Astrocyte (in vitro differentiated cells and primary cell): Measurements from ENCODE around the gene MUS81. TPM values are rescaled to one million over a fixed set of nuclear protein-coding genes. Genes with fewer than 3 reads are reported as not detected.
A peak's percentile ranks its signal among the peaks of the same experiment; 100 is the strongest.

Source experiments
- DNase-seq: peaks from one replicate; pipeline ENCODE4 v3.0.0-alpha.2; 2010; ENCODE audit warnings: low read depth
- FAIRE-seq: peaks from 2 replicates; lab custom pipeline; 2011; peaks lifted over from hg19 to GRCh38; lab: Jason Lieb, UNC
- H2AFZ ChIP-seq: 2 replicates; pipeline ENCODE4 v1.6.0; 2012; ENCODE audit warnings: low read depth, low read length, inconsistent platforms
- H3K27ac ChIP-seq: 2 replicates; pipeline ENCODE4 v1.5.1; 2011; ENCODE audit warnings: low read depth, low read length, inconsistent platforms
- H3K27me3 ChIP-seq: 2 replicates; pipeline ENCODE4 v1.6.0; 2011; ENCODE audit warnings: low read length, inconsistent platforms; ENCODE audit not compliant: insufficient read depth
- H3K36me3 ChIP-seq: 2 replicates; pipeline ENCODE4 v1.5.1; 2011; ENCODE audit warnings: low read length, inconsistent platforms; ENCODE audit not compliant: insufficient read depth
- H3K4me1 ChIP-seq: 2 replicates; pipeline ENCODE4 v1.5.1; 2011; ENCODE audit warnings: low read length, inconsistent platforms; ENCODE audit not compliant: insufficient read depth
- H3K4me2 ChIP-seq: 2 replicates; pipeline ENCODE4 v1.6.0; 2012; ENCODE audit warnings: low read length, inconsistent platforms
- H3K4me3 ChIP-seq: 2 replicates; pipeline ENCODE4 v1.5.1; 2011; ENCODE audit warnings: low read depth, mild to moderate bottlenecking, low read length, inconsistent platforms; ENCODE audit not compliant: insufficient read depth
- H3K79me2 ChIP-seq: 2 replicates; pipeline ENCODE4 v1.6.0; 2012; ENCODE audit warnings: mild to moderate bottlenecking, low read length, inconsistent platforms; ENCODE audit not compliant: insufficient read depth
- H3K9ac ChIP-seq: 2 replicates; pipeline ENCODE4 v1.6.0; 2012; ENCODE audit warnings: mild to moderate bottlenecking, low read length, inconsistent platforms
- H3K9me3 ChIP-seq: 2 replicates; pipeline ENCODE4 v1.5.1; 2012; ENCODE audit warnings: low read depth, mild to moderate bottlenecking, low read length, inconsistent platforms; ENCODE audit not compliant: insufficient read depth
- H4K20me1 ChIP-seq: 2 replicates; pipeline ENCODE4 v1.6.0; 2012; ENCODE audit warnings: low read length, inconsistent platforms; ENCODE audit not compliant: insufficient read depth
- H3K27ac Mint-ChIP-seq: one replicate; pipeline ENCODE4 v1.8.0; 2021; ENCODE audit warnings: mild to moderate bottlenecking, mixed read lengths; ENCODE audit not compliant: unreplicated experiment
- H3K27me3 Mint-ChIP-seq: one replicate; pipeline ENCODE4 v1.8.0; 2021; ENCODE audit warnings: low read depth, mixed read lengths; ENCODE audit not compliant: unreplicated experiment
- H3K36me3 Mint-ChIP-seq: one replicate; pipeline ENCODE4 v1.8.0; 2021; ENCODE audit warnings: low read depth, mixed read lengths; ENCODE audit not compliant: unreplicated experiment
- H3K4me1 Mint-ChIP-seq: one replicate; pipeline ENCODE4 v1.8.0; 2021; ENCODE audit warnings: low read depth, mixed read lengths; ENCODE audit not compliant: unreplicated experiment
- H3K4me3 Mint-ChIP-seq: one replicate; pipeline ENCODE4 v1.8.0; 2021; ENCODE audit warnings: mild to moderate bottlenecking, moderate library complexity, mixed read lengths; ENCODE audit not compliant: unreplicated experiment
- H3K9me3 Mint-ChIP-seq: one replicate; pipeline ENCODE4 v1.8.0; 2021; ENCODE audit warnings: mild to moderate bottlenecking, mixed read lengths; ENCODE audit not compliant: unreplicated experiment
- EZH2 ChIP-seq: IDR thresholded peaks from 2 replicates; pipeline ENCODE4 v1.6.1; 2012; ENCODE audit warnings: mild to moderate bottlenecking, low read length, inconsistent platforms; ENCODE audit not compliant: insufficient read depth
- total RNA-seq: library from RNA; stranded (reverse); gene quantifications from 2 replicates; pipeline ENCODE4 v1.2.1, GENCODE V29; 2021
- TF ChIP-seq, protein P1 (sequence below): IDR thresholded peaks from 2 replicates; pipeline ENCODE4 v1.5.1; 2011; ENCODE audit warnings: low read depth, mild to moderate bottlenecking, inconsistent platforms, low read length, moderate library complexity; ENCODE audit not compliant: insufficient read depth

Gene MUS81
- total RNA-seq, 1 donor from 2014 or later, result 59.9 TPM

DNA sequence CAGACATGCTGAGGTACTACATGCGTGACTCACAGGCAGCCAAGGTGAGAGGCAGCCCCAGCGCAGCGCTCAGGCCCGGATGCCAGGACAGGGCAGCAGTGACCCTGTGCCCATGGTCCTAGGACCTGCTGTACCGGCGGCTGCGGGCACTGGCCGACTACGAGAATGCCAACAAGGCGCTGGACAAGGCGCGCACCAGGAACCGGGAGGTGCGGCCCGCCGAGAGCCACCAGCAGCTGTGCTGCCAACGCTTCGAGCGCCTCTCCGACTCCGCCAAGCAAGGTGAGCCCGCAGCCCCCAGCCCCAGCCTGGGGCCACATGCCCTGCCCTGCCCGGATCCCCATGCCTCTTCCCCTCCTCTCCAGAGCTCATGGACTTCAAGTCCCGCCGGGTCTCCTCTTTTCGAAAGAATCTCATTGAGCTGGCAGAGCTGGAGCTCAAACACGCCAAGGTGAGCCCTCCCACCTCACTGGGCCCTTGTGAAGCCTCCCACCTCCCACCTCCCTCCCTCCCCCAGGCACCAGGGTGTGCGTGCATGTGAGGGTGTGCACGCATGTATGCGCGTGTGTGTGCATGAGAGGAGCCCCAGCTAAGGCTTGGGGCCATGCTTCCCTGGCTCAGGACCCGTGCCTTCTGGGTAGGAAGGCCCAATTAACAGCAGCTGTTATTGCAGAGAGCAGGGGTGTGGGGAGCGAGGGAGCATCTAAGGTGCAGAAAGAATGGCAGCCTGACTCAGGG, 7.6 kb upstream of the MUS81 start:
- Mint-ChIP-seq H3K27ac (peak overlapping the region; percentile 88), H3K36me3 (peaks cover 43% of the 10 kb centered on the region), H3K9me3 (no peaks in the 10 kb centered on the region), H3K27me3 (peaks cover 4% of the 10 kb centered on the region), H3K4me3 (peak overlapping the region; percentile 20), H3K4me1 (peaks cover 44% of the 10 kb centered on the region)
- FAIRE-seq (no peak), DNase-seq (no peak)
- H3K4me3 ChIP-seq, result no peak overlapping the region
- no peak for TF ChIP-seq EZH2
- TF ChIP-seq, protein P1, sequence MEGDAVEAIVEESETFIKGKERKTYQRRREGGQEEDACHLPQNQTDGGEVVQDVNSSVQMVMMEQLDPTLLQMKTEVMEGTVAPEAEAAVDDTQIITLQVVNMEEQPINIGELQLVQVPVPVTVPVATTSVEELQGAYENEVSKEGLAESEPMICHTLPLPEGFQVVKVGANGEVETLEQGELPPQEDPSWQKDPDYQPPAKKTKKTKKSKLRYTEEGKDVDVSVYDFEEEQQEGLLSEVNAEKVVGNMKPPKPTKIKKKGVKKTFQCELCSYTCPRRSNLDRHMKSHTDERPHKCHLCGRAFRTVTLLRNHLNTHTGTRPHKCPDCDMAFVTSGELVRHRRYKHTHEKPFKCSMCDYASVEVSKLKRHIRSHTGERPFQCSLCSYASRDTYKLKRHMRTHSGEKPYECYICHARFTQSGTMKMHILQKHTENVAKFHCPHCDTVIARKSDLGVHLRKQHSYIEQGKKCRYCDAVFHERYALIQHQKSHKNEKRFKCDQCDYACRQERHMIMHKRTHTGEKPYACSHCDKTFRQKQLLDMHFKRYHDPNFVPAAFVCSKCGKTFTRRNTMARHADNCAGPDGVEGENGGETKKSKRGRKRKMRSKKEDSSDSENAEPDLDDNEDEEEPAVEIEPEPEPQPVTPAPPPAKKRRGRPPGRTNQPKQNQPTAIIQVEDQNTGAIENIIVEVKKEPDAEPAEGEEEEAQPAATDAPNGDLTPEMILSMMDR, result no peak
- no peak overlapping the region for H3K9ac ChIP-seq
- H3K27ac ChIP-seq, result no peak overlapping the region
- H3K4me2 ChIP-seq, result no peak overlapping the region
- no peaks in the 10 kb centered on the region for H3K9me3 ChIP-seq
- H3K36me3 ChIP-seq, result peaks cover 37% of the 10 kb centered on the region
- H3K79me2 ChIP-seq, result peaks cover 48% of the 10 kb centered on the region
- no peaks in the 10 kb centered on the region for H3K27me3 ChIP-seq
- no peak overlapping the region for H2AFZ ChIP-seq
- peaks cover 13% of the 10 kb centered on the region for H3K4me1 ChIP-seq
- H4K20me1 ChIP-seq, result peaks cover 72% of the 10 kb centered on the region

DNA sequence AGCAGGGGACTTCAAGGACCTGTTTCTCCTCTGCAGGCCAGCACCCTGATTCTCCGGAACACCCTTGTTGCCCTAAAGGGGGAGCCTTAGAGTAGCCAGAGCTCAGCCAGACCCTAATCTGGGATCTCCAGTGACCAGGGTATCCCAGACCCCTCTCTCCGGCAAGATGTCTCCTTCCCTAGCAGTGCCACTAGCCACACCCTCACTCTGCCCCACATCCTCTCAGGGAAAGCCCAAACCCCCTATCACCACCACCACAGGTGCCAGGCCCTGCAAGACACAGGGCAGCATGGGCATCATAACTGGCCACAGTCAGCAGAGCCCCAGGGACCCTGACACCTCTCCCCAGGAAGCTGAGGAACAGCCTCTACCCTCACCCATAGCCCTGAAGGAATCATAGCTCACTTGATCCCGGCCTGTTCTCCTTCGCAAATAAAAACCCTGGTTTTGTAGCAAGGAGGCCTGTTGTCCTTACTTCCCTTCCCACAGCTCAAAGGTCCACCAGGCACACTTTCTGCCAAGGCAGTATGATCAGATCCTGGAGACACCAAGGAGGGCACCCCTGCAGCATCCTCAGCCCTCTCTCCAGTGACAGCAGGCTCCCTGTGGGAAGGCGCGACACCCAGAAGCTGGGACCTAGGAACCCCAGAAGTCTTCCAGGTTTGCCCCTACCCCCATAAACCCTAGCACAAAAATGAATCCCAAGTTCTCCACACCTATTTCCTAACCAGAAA, 6.8 kb upstream of the MUS81 start:
- Mint-ChIP-seq H3K27ac (peak overlapping the region; percentile 73), H3K9me3 (no peaks in the 10 kb centered on the region), H3K4me3 (peak overlapping the region; percentile 82), H3K36me3 (peaks cover 43% of the 10 kb centered on the region), H3K27me3 (no peaks in the 10 kb centered on the region), H3K4me1 (peaks cover 44% of the 10 kb centered on the region)
- Histone ChIP-seq H4K20me1 (peaks cover 72% of the 10 kb centered on the region), H3K27me3 (no peaks in the 10 kb centered on the region), H3K27ac (no peak overlapping the region), H3K9me3 (no peaks in the 10 kb centered on the region), H2AFZ (no peak overlapping the region), H3K79me2 (peaks cover 52% of the 10 kb centered on the region), H3K36me3 (peaks cover 37% of the 10 kb centered on the region), H3K9ac (no peak overlapping the region), H3K4me2 (no peak overlapping the region), H3K4me1 (peaks cover 15% of the 10 kb centered on the region), H3K4me3 (no peak overlapping the region)
- DNase-seq, result no peak
- FAIRE-seq, result no peak
- TF ChIP-seq EZH2, result no peak
- TF ChIP-seq, protein P1, result no peak
